Spleen (tissue), 11 donors: ENCODE measurements around the gene PLEKHA4. TPM values are rescaled to one million over a fixed set of nuclear protein-coding genes. Genes with fewer than 3 reads are reported as not detected.
"Not testable (repeated sequence)": the region's sequence is repeated elsewhere in the genome, so short reads cannot be mapped to it uniquely, and the experiment has no call there.

Source experiments
- DNase-seq: peaks from one replicate; pipeline ENCODE4 v3.0.0-alpha.2; 2020
- H3K27ac ChIP-seq, 8 donors: fragments of 200-600 bp; sonication (generic) in 7 of 8; 1 replicate in 4 of 8; 2 replicates in 4 of 8; pipeline versions ENCODE4 v1.5.0 to v1.8.0; 2016 to 2021; ENCODE audit warnings: inconsistent platforms in 4 of 8, mild to moderate bottlenecking in 4 of 8, moderate library complexity in 1 of 8
- H3K27me3 ChIP-seq, 7 donors: fragments of 200-600 bp; sonication (generic) in 6 of 7; replicated peaks in 1 of 7; 1 replicate in 4 of 7; 2 replicates in 3 of 7; pipeline versions ENCODE4 v1.5.0 to v1.8.0; 2016 to 2021; ENCODE audit warnings: inconsistent platforms in 3 of 7, mild to moderate bottlenecking in 1 of 7
- H3K36me3 ChIP-seq, 6 donors: fragments of 200-600 bp; sonication (generic) in 5 of 6; 1 replicate in 4 of 6; 2 replicates in 2 of 6; pipeline versions ENCODE4 v1.5.0 to v1.8.0; 2016 to 2021; ENCODE audit warnings: inconsistent platforms in 2 of 6
- H3K4me1 ChIP-seq, 6 donors: fragments of 200-600 bp; sonication (generic) in 5 of 6; 1 replicate in 3 of 6; 2 replicates in 3 of 6; pipeline versions ENCODE4 v1.5.0 to v1.8.0; 2016 to 2021; ENCODE audit warnings: inconsistent platforms in 3 of 6
- H3K4me3 ChIP-seq, 8 donors: fragments of 200-600 bp; sonication (generic) in 7 of 8; 1 replicate in 4 of 8; 2 replicates in 4 of 8; pipeline versions ENCODE4 v1.5.0 to v1.8.0; 2016 to 2021; ENCODE audit warnings: inconsistent platforms in 4 of 8, mild to moderate bottlenecking in 4 of 8, moderate library complexity in 2 of 8
- H3K9me3 ChIP-seq, 8 donors: fragments of 200-600 bp; sonication (generic) in 7 of 8; 1 replicate in 4 of 8; 2 replicates in 4 of 8; pipeline versions ENCODE4 v1.5.0 to v1.8.0; 2016 to 2021; ENCODE audit warnings: inconsistent platforms in 4 of 8
- CTCF ChIP-seq, 11 experiments: fragments of 200-600 bp in 7 of 11; fragments of 450-650 bp in 4 of 11; sonication (generic) in 4 of 11; IDR thresholded peaks in 8 of 11; conservative IDR thresholded peaks in 3 of 11; 1 replicate in 7 of 11; 2 replicates in 4 of 11; pipeline versions ENCODE4 v1.4.0 to v1.8.0; 2016 to 2021; ENCODE audit warnings: antibody characterized with exemption in 11 of 11, inconsistent platforms in 4 of 11, mild to moderate bottlenecking in 1 of 11
- POLR2A ChIP-seq, 3 donors: fragments of 450-650 bp; IDR thresholded peaks; one replicate each; pipeline ENCODE4 v1.5.1; 2017; ENCODE audit warnings: antibody characterized with exemption in 3 of 3, mild to moderate bottlenecking in 1 of 3
- POLR2AphosphoS5 ChIP-seq, 3 donors: sonication (generic); formaldehyde crosslinking; IDR thresholded peaks; one replicate each; pipeline ENCODE4 v1.5.1; 2017; ENCODE audit warnings: antibody characterized with exemption in 3 of 3
- WGBS, 5 donors: extraction: QIAGEN DNeasy Blood & Tissue Kit in 3 of 5; methylation state at CpG; one replicate each; pipeline versions ENCODE4 v1.1.5 to v1.1.7; 2013 to 2018; 5-methylcytosine and 5-hydroxymethylcytosine counted together
- intact Hi-C: fragments of 100-400 bp; cut with DNase I; formaldehyde crosslinking; loops from one replicate; pipeline ENCODE4 v1.15.0; 2023; ENCODE audit warnings: low total_unique reads
- polyA plus RNA-seq, 3 donors: library from polyadenylated mRNA; stranded (reverse); fragments of 200-250 nt; gene quantifications; one replicate each; pipeline ENCODE4 v1.2.1, GENCODE V29; 2013
- total RNA-seq, 7 donors: library from RNA; depleted of rRNA in 3 of 7; stranded (reverse); fragments of >200 nt in 3 of 7; fragmentation: NEBNext Ultra II Directional in 4 of 7; extraction: Animal tissue kit (Norgen Biotek cat#: 25700) in 4 of 7; gene quantifications; one replicate each; pipeline versions ENCODE4 v1.1.0 to v1.2.1, GENCODE V29; 2016 to 2021
- donor health status: healthy with polysubstance abuse.
- donor health status: DM: no; HTN: no; CAD: no; lungs with moderate emphysema.
- donor health status: DM: no; HTN: no; CAD: no.
- donor health status: Bipolar disorder and iron deficiency.
- donor health status: healthy.
- donor health status: DM: no; HTN: no; CAD: no.
- donor health status: DM: yes; HTN: yes; CAD: no.

Gene PLEKHA4
- total and polyA plus RNA-seq, 10 donors: 8.6 to 24.2 (median 14.9) TPM

GRCh38 chr19:48853483-48853882, 14.9 kb downstream of the PLEKHA4 start:
- intact Hi-C loops: no loop called here
- Histone ChIP-seq H3K27me3 (no peaks in the 10 kb centered on the region), H3K4me1 (no peaks in the 10 kb centered on the region), H3K27ac (no peak overlapping the region), H3K4me3 (no peak overlapping the region), H3K9me3 (no peaks in the 10 kb centered on the region), H3K36me3 (no peaks in the 10 kb centered on the region)
- DNase-seq: no peak
- TF ChIP-seq CTCF (IDR thresholded peaks at IDR 0.05 in 8 of 11, conservative IDR thresholded peaks at IDR 0.05 in 3 of 11): no peak
- 78 to 94% (median 90%) methylated on average over 3 to 8 of the region's 8 CpGs for WGBS, 5 donors

GRCh38 chr19:48852292-48852691, 16.1 kb downstream of the PLEKHA4 start:
- intact Hi-C loops: no loop called here
- H3K4me3 ChIP-seq: no peak overlapping the region
- no peak for TF ChIP-seq CTCF (IDR thresholded peaks at IDR 0.05 in 8 of 11, conservative IDR thresholded peaks at IDR 0.05 in 3 of 11)
- TF ChIP-seq POLR2A (IDR thresholded peaks at IDR 0.05): no peak
- no peak for TF ChIP-seq POLR2AphosphoS5 (IDR thresholded peaks at IDR 0.05)
- H3K27me3 ChIP-seq: no peaks in the 10 kb centered on the region
- H3K27ac ChIP-seq: no peak overlapping the region
- H3K4me1 ChIP-seq: no peaks in the 10 kb centered on the region
- WGBS, 5 donors: 87 to 97% (median 92%) methylated on average over 4 of the region's 4 CpGs
- no peaks in the 10 kb centered on the region for H3K9me3 ChIP-seq
- no peaks in the 10 kb centered on the region for H3K36me3 ChIP-seq
- DNase-seq: no peak

- H3K4me3 ChIP-seq, intact Hi-C loops, H3K9me3 ChIP-seq, H3K27me3 ChIP-seq, H3K4me1 ChIP-seq, H3K27ac ChIP-seq, DNase-seq: not testable (repeated sequence)
- H3K36me3 ChIP-seq: peaks cover 0 to 10% (median 0%) of the 10 kb centered on the region in 6 donors
- 88 to 99% (median 96%) methylated on average over 3 of the region's 3 CpGs for WGBS, 5 donors
Observed at GRCh38 chr19:48846659-48847058, 21.8 kb downstream of the PLEKHA4 start.

GRCh38 chr19:48845384-48845783, 23.0 kb downstream of the PLEKHA4 start:
- no peaks in the 10 kb centered on the region for H3K27me3 ChIP-seq
- H3K27ac ChIP-seq: no peak overlapping the region
- WGBS, 5 donors: 90 to 95% (median 93%) methylated on average over 15 of the region's 15 CpGs
- intact Hi-C loops: no loop called here
- no peak overlapping the region for H3K4me3 ChIP-seq
- peaks cover 0 to 5% (median 0%) of the 10 kb centered on the region in 6 donors for H3K4me1 ChIP-seq
- TF ChIP-seq POLR2AphosphoS5 (IDR thresholded peaks at IDR 0.05) (no peak), CTCF (IDR thresholded peaks at IDR 0.05 in 8 of 11, conservative IDR thresholded peaks at IDR 0.05 in 3 of 11) (no peak), POLR2A (IDR thresholded peaks at IDR 0.05) (no peak)
- no peaks in the 10 kb centered on the region for H3K9me3 ChIP-seq
- no peak for DNase-seq
- H3K36me3 ChIP-seq: peaks cover 0 to 10% (median 0%) of the 10 kb centered on the region in 6 donors

GRCh38 chr19:48844472-48844871, 23.9 kb downstream of the PLEKHA4 start:
- H3K9me3 ChIP-seq: no peaks in the 10 kb centered on the region
- no peaks in the 10 kb centered on the region for H3K27me3 ChIP-seq
- intact Hi-C loops: no loop called here
- H3K4me1 ChIP-seq: peaks cover 0 to 5% (median 0%) of the 10 kb centered on the region in 6 donors
- WGBS, 5 donors: 83 to 96% (median 88%) methylated on average over 2 of the region's 2 CpGs
- peaks cover 0 to 10% (median 0%) of the 10 kb centered on the region in 6 donors for H3K36me3 ChIP-seq
- TF ChIP-seq POLR2AphosphoS5 (IDR thresholded peaks at IDR 0.05) (no peak), CTCF (IDR thresholded peaks at IDR 0.05 in 8 of 11, conservative IDR thresholded peaks at IDR 0.05 in 3 of 11) (no peak), POLR2A (IDR thresholded peaks at IDR 0.05) (no peak)
- H3K4me3 ChIP-seq: no peak overlapping the region
- no peak overlapping the region for H3K27ac ChIP-seq
- no peak for DNase-seq
